Smooth muscle cell (in vitro differentiated cells): ENCODE measurements around the gene HACD4. TPM values are rescaled to one million over a fixed set of nuclear protein-coding genes. Genes with fewer than 3 reads are reported as not detected.
A peak's percentile ranks its signal among the peaks of the same experiment; 100 is the strongest.

ENCODE experiments used
- DNase-seq: peaks from one replicate; lab custom pipeline; 2025; ENCODE audit not compliant: unreplicated experiment; lab: John Stamatoyannopoulos, UW
- H2AFZ ChIP-seq: fragments of 200-600 bp; sonication (generic); 2 replicates; pipeline ENCODE4 v1.6.0; 2016; ENCODE audit warnings: antibody characterized with exemption, low read depth, mild to moderate bottlenecking
- H3F3A ChIP-seq: fragments of 200-600 bp; sonication (generic); 2 replicates; pipeline ENCODE4 v1.6.0; 2017; ENCODE audit warnings: antibody characterized with exemption, low read depth
- H3K27ac ChIP-seq: fragments of 200-600 bp; sonication (generic); 2 replicates; pipeline ENCODE4 v1.5.1; 2016; ENCODE audit warnings: low read depth, mild to moderate bottlenecking
- H3K27me3 ChIP-seq: fragments of 200-600 bp; sonication (generic); 2 replicates; pipeline ENCODE4 v1.6.1; 2016; ENCODE audit warnings: low read depth, mild to moderate bottlenecking
- H3K36me3 ChIP-seq: fragments of 200-600 bp; sonication (generic); 2 replicates; pipeline ENCODE4 v1.5.1; 2016; ENCODE audit warnings: low read depth
- H3K4me1 ChIP-seq: fragments of 200-600 bp; sonication (generic); 2 replicates; pipeline ENCODE4 v1.5.1; 2016; ENCODE audit warnings: low read depth
- H3K4me2 ChIP-seq: fragments of 200-600 bp; sonication (generic); 2 replicates; pipeline ENCODE4 v1.6.0; 2016; ENCODE audit warnings: mild to moderate bottlenecking
- H3K4me3 ChIP-seq: fragments of 200-600 bp; sonication (generic); 2 replicates; pipeline ENCODE4 v1.5.1; 2016; ENCODE audit warnings: mild to moderate bottlenecking
- H3K79me2 ChIP-seq: fragments of 200-600 bp; sonication (generic); 2 replicates; pipeline ENCODE4 v1.6.0; 2016; ENCODE audit warnings: low read depth, mild to moderate bottlenecking
- H3K9ac ChIP-seq: fragments of 200-600 bp; sonication (generic); 2 replicates; pipeline ENCODE4 v1.6.0; 2016; ENCODE audit warnings: low read depth
- H3K9me3 ChIP-seq: fragments of 200-600 bp; sonication (generic); replicated peaks from 2 replicates; pipeline ENCODE4 v1.5.1; 2016; ENCODE audit warnings: low read depth
- H4K20me1 ChIP-seq: fragments of 200-600 bp; sonication (generic); 2 replicates; pipeline ENCODE4 v1.6.0; 2016; ENCODE audit warnings: low read depth
- WGBS: methylation state at CpG from one replicate; pipeline ENCODE4 v1.1.7; 2016; ENCODE audit warnings: low lambda C conversion rate; 5-methylcytosine and 5-hydroxymethylcytosine counted together
- polyA plus RNA-seq: library from polyadenylated mRNA; unstranded; fragments of >200 nt; fragmentation: Nextera tagmentation; extraction: Ambion mirVana; gene quantifications from 2 replicates; pipeline ENCODE4 v1.2.1, GENCODE V29; 2016
- total RNA-seq: library from RNA; depleted of rRNA; stranded (reverse); fragments of >200 nt; gene quantifications from 2 replicates; pipeline ENCODE4 v1.2.3, GENCODE V29; 2014
- TF ChIP-seq, protein P1 (sequence below): fragments of 200-600 bp; sonication (generic); IDR thresholded peaks from 2 replicates; pipeline ENCODE4 v1.5.1; 2017; ENCODE audit warnings: borderline replicate concordance, mild to moderate bottlenecking, antibody characterized with exemption; ENCODE audit not compliant: insufficient read depth, poor library complexity, severe bottlenecking

HACD4 gene
- total and polyA plus RNA-seq, 2 experiments from 2014 or later: 2.6 to 6.2 TPM

DNA sequence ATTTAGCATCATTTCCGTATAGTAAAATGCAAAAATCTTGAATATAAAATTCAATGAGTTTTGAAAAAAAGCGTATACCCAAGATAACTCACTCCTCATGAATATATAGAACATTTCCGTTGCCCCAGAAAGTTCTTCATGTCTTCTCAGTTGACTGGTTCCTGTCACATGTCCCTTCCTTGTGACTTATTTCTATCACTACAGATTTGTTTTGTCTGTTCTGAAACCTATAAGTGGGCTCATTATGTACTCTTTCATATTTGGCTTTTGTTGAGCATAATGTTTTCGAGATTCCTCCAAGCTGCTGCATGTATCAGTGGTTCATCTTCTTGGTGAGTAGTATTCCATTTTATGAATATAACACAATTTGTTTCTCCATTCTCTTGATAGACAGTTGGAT, 11.0 kb upstream of the HACD4 start:
- TF ChIP-seq, protein P1, sequence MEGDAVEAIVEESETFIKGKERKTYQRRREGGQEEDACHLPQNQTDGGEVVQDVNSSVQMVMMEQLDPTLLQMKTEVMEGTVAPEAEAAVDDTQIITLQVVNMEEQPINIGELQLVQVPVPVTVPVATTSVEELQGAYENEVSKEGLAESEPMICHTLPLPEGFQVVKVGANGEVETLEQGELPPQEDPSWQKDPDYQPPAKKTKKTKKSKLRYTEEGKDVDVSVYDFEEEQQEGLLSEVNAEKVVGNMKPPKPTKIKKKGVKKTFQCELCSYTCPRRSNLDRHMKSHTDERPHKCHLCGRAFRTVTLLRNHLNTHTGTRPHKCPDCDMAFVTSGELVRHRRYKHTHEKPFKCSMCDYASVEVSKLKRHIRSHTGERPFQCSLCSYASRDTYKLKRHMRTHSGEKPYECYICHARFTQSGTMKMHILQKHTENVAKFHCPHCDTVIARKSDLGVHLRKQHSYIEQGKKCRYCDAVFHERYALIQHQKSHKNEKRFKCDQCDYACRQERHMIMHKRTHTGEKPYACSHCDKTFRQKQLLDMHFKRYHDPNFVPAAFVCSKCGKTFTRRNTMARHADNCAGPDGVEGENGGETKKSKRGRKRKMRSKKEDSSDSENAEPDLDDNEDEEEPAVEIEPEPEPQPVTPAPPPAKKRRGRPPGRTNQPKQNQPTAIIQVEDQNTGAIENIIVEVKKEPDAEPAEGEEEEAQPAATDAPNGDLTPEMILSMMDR: no peak
- Histone ChIP-seq H4K20me1 (no peaks in the 10 kb centered on the region), H3F3A (no peaks in the 10 kb centered on the region), H3K36me3 (no peaks in the 10 kb centered on the region), H3K4me3 (no peak overlapping the region), H3K79me2 (no peaks in the 10 kb centered on the region), H3K4me2 (no peak overlapping the region), H2AFZ (no peak overlapping the region), H3K9ac (no peak overlapping the region), H3K4me1 (no peaks in the 10 kb centered on the region), H3K27me3 (no peaks in the 10 kb centered on the region), H3K27ac (no peak overlapping the region), H3K9me3 (no peaks in the 10 kb centered on the region)
- 92% methylated on average over 4 of the region's 4 CpGs for WGBS
- DNase-seq: no peak

DNA sequence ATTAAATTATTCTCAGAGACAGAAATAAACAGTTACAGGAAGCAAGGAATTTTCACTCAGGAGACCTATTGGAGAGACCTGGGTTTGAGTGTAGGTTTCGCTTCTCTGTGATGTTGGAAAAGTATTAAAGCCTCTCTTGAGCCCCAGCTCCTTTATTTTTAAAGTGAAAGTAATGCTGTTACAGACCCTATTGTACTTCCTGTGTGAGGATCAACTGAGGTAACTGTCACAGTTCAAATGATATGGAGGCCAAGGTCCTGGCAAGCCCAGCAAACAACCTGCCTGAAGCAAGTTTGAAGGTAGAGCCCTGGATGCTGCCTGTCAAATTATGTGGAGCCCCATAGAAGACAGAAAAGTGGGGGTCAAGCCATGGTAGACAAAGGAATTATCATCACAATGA, 7.9 kb upstream of the HACD4 start:
- 93% methylated on average over 1 of the region's 1 CpG for WGBS
- no peak overlapping the region for H3K4me2 ChIP-seq
- no peak for DNase-seq

DNA sequence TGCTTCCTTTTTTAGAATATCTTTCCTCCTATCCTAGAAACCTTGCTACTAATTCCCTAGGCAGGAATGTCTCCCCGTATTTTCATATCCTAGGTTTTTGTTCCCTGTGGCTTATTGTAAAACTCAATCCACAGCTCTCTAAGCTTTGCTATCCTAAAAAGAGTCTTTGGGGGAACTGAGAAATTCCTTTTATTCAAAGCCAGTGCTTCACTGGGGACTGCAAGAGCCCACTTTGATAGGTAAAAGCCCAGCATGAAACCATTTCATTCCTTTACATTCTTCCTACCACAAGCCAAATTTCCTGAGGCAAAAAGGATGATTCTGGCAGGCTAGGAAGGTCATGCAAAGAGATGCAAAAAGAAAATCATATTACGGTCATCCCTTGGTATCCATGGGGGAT, 5.8 kb upstream of the HACD4 start:
- TF ChIP-seq, protein P1: no peak
- no peaks in the 10 kb centered on the region for H3F3A ChIP-seq
- H3K79me2 ChIP-seq: no peaks in the 10 kb centered on the region
- H3K4me1 ChIP-seq: no peaks in the 10 kb centered on the region
- no peak overlapping the region for H3K27ac ChIP-seq
- H3K9ac ChIP-seq: no peak overlapping the region
- DNase-seq: no peak
- H4K20me1 ChIP-seq: no peaks in the 10 kb centered on the region
- WGBS: 91% methylated on average over 2 of the region's 2 CpGs
- no peak overlapping the region for H2AFZ ChIP-seq
- no peaks in the 10 kb centered on the region for H3K9me3 ChIP-seq
- no peak overlapping the region for H3K4me2 ChIP-seq
- no peaks in the 10 kb centered on the region for H3K27me3 ChIP-seq
- no peak overlapping the region for H3K4me3 ChIP-seq
- H3K36me3 ChIP-seq: no peaks in the 10 kb centered on the region

More for the DNA sequence above, 7.9 kb upstream of the HACD4 start:
- TF ChIP-seq, protein P1: no peak
- Histone ChIP-seq H3K9me3 (no peaks in the 10 kb centered on the region), H3F3A (no peaks in the 10 kb centered on the region), H3K36me3 (no peaks in the 10 kb centered on the region), H4K20me1 (no peaks in the 10 kb centered on the region), H3K79me2 (no peaks in the 10 kb centered on the region), H3K9ac (no peak overlapping the region), H3K27me3 (no peaks in the 10 kb centered on the region), H3K27ac (no peak overlapping the region), H2AFZ (no peak overlapping the region), H3K4me1 (no peaks in the 10 kb centered on the region), H3K4me3 (no peak overlapping the region)

DNA sequence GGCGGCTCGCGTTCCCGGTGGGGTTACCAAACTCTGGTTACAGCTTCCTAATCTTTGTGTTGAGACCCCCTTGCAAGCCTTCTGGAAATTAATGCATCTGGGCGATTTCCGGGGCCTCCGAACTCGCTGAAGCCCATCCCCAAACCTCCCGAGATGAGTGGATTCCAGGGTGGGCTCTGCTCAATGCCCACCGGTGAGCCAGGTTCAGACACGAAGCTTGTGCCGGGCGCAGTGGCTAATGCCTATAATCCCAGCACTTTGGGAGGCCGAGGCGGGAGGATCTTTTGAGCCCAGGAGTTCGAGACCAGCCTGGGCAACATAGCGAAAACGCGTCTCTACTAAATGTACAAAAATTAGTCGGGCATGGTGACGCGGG, 356 bp upstream of the HACD4 start:
- no peak for DNase-seq
- Histone ChIP-seq H3F3A (peaks cover 9% of the 10 kb centered on the region), H2AFZ (peak overlapping the region; percentile 67), H3K9ac (no peak overlapping the region), H3K27me3 (no peaks in the 10 kb centered on the region), H3K4me1 (no peaks in the 10 kb centered on the region), H3K9me3 (no peaks in the 10 kb centered on the region), H3K4me2 (peak overlapping the region; percentile 92), H3K4me3 (peak overlapping the region; percentile 67), H3K36me3 (no peaks in the 10 kb centered on the region), H4K20me1 (no peaks in the 10 kb centered on the region), H3K27ac (no peak overlapping the region), H3K79me2 (no peaks in the 10 kb centered on the region)
- TF ChIP-seq, protein P1: no peak
- 76% methylated on average over 22 of the region's 22 CpGs for WGBS
